Mesothelial cell of epicardium (in vitro differentiated cells): ENCODE measurements around the gene TSHZ2. TPM values are rescaled to one million over a fixed set of nuclear protein-coding genes. Genes with fewer than 3 reads are reported as not detected.

Experiments used
- DNase-seq, 2 experiments: peaks; one replicate each; pipeline ENCODE4 v3.0.0; 2021; ENCODE audit warnings: low spot score in 2 of 2; ENCODE audit not compliant: unreplicated experiment in 2 of 2
- H3K27ac Mint-ChIP-seq: 2 replicates; pipeline ENCODE4 v1.8.0; 2021; ENCODE audit warnings: mixed read lengths
- H3K27me3 Mint-ChIP-seq: 2 replicates; pipeline ENCODE4 v1.8.0; 2021; ENCODE audit warnings: low read depth, mixed read lengths
- H3K36me3 Mint-ChIP-seq: 2 replicates; pipeline ENCODE4 v1.8.0; 2021; ENCODE audit warnings: mixed read lengths
- H3K4me1 Mint-ChIP-seq: 2 replicates; pipeline ENCODE4 v1.8.0; 2021; ENCODE audit warnings: mixed read lengths
- H3K4me3 Mint-ChIP-seq: 2 replicates; pipeline ENCODE4 v1.8.0; 2021; ENCODE audit warnings: mild to moderate bottlenecking, moderate library complexity, mixed read lengths
- H3K9me3 Mint-ChIP-seq: 2 replicates; pipeline ENCODE4 v1.8.0; 2021; ENCODE audit warnings: mixed read lengths
- CTCF ChIP-seq: fragments of 200-600 bp; sonication (generic); IDR thresholded peaks from one replicate; pipeline ENCODE4 v1.5.0; 2021; ENCODE audit warnings: antibody characterized with exemption; ENCODE audit not compliant: unreplicated experiment
- total RNA-seq: library from RNA; stranded (reverse); gene quantifications from 3 replicates; pipeline ENCODE4 v1.2.1, GENCODE V29; 2021

TSHZ2 gene
- total RNA-seq, 1 donor from 2014 or later: 28.8 TPM

GRCh38 chr20:53157443-53158408 lies 185.6 kb downstream of the TSHZ2 start:
- peaks cover 15% of the 10 kb centered on the region for H3K4me1 Mint-ChIP-seq
- no peaks in the 10 kb centered on the region for H3K27me3 Mint-ChIP-seq
- TF ChIP-seq CTCF: peak; percentile 42
- H3K27ac Mint-ChIP-seq: no peak overlapping the region
- no peak for DNase-seq
- peaks cover 10% of the 10 kb centered on the region for H3K36me3 Mint-ChIP-seq
- H3K4me3 Mint-ChIP-seq: no peak overlapping the region
- peaks cover 7% of the 10 kb centered on the region for H3K9me3 Mint-ChIP-seq

- Mint-ChIP-seq H3K27ac (no peak overlapping the region), H3K27me3 (no peaks in the 10 kb centered on the region), H3K4me3 (no peak overlapping the region), H3K9me3 (peaks cover 7% of the 10 kb centered on the region), H3K36me3 (peaks cover 10% of the 10 kb centered on the region), H3K4me1 (peaks cover 19% of the 10 kb centered on the region)
- no peak for DNase-seq
- no peak for TF ChIP-seq CTCF
Measured at GRCh38 chr20:53159160-53159559, 187.0 kb downstream of the TSHZ2 start.

GRCh38 chr20:53161073-53161472 lies 188.9 kb downstream of the TSHZ2 start:
- peaks cover 7% of the 10 kb centered on the region for H3K9me3 Mint-ChIP-seq
- no peak for DNase-seq
- H3K36me3 Mint-ChIP-seq: peaks cover 10% of the 10 kb centered on the region
- no peak overlapping the region for H3K4me3 Mint-ChIP-seq
- peaks cover 19% of the 10 kb centered on the region for H3K4me1 Mint-ChIP-seq
- no peak for TF ChIP-seq CTCF
- peak overlapping the region; percentile 96 for H3K27ac Mint-ChIP-seq
- no peaks in the 10 kb centered on the region for H3K27me3 Mint-ChIP-seq

- Mint-ChIP-seq H3K9me3 (peaks cover 7% of the 10 kb centered on the region), H3K27me3 (no peaks in the 10 kb centered on the region), H3K4me1 (peaks cover 19% of the 10 kb centered on the region)
Measured at GRCh38 chr20:53161473-53161872, 189.3 kb downstream of the TSHZ2 start.

GRCh38 chr20:53162251-53162835 lies 190.2 kb downstream of the TSHZ2 start:
- TF ChIP-seq CTCF: peak; percentile 38
- H3K27ac Mint-ChIP-seq: peak overlapping the region; percentile 96
- H3K4me3 Mint-ChIP-seq: peak overlapping the region; percentile 55
- peaks cover 19% of the 10 kb centered on the region for H3K4me1 Mint-ChIP-seq
- peak in 1 of 2 experiments; percentile 49 for DNase-seq
- peaks cover 7% of the 10 kb centered on the region for H3K9me3 Mint-ChIP-seq
- peaks cover 10% of the 10 kb centered on the region for H3K36me3 Mint-ChIP-seq
- no peaks in the 10 kb centered on the region for H3K27me3 Mint-ChIP-seq

More at GRCh38 chr20:53161473-53161872, 189.3 kb downstream of the TSHZ2 start:
- Mint-ChIP-seq H3K27ac (peak overlapping the region; percentile 96), H3K4me3 (no peak overlapping the region), H3K36me3 (peaks cover 10% of the 10 kb centered on the region)
- TF ChIP-seq CTCF: no peak
- no peak for DNase-seq
